ENCODE measurements around the gene MAGI3.

- TF ChIP-seq POLR2A (IDR thresholded peaks at IDR 0.05; ENCODE audit: low read length) = no peak
- TF ChIP-seq GATA1 (IDR thresholded peaks at IDR 0.05; ENCODE audit: low read depth, low read length) = no peak
Observed at GRCh38 chr1:113551728-113552127, 161.4 kb downstream of the MAGI3 start.

Data from erythroblast (primary cell).